Activated CD4-positive, alpha-beta T cell treated with anti-CD3 and anti-CD28 coated beads, Interleukin-2, Interleukin-6, amounts not matched to agents 100 ng/mL and 50 ng/mL, durations not matched to agents 16 hours and 8 hours (primary cell): ENCODE measurements around the gene MCOLN3.
"Not testable (repeated sequence)": the region's sequence is repeated elsewhere in the genome, so short reads cannot be mapped to it uniquely, and the experiment has no call there.

Source experiments
- DNase-seq: peaks from one replicate; pipeline ENCODE4 v3.0.0-alpha.2; 2020

The MCOLN3 gene

DNA sequence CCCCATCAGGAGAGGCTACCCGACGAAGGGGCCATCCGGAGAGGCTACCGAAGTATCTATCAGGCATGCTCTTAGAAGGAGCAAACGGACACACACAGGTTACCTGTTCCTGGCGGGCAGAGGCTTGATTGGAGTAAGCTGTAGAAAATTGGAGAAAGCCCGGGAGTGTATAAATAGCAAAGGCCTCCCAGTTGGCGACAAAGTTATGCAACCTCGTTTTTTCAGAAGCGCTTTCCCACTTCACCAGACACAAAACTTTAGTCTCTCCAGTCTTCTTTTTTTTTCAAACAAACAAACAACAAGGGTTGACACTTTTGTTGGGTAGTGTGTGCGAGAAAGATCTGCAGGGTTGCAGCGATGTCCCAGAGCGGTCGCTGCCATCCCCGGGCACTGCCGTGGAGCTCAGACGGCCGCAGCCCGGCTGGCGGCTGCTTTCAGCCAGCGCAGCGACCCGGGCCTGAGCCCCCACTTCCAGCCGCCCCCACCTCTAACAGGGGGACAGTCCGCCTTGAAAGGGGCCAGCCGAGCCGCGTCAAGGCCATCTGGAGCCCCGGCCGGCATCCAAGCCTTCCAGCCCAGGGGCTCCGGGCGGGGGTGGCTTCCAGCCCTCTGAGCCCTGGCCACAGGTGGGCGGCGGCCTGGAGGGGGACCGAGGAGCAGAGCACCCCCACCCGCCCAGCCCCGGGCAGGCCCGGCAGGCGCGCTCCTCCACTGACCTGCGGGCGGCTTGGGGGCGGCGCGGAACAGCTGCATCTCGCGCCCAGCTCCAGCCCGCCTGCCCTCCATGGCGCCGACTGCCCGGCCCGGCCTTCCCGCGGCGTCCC is 616 bp downstream of the MCOLN3 start:
- no peak for DNase-seq

DNA sequence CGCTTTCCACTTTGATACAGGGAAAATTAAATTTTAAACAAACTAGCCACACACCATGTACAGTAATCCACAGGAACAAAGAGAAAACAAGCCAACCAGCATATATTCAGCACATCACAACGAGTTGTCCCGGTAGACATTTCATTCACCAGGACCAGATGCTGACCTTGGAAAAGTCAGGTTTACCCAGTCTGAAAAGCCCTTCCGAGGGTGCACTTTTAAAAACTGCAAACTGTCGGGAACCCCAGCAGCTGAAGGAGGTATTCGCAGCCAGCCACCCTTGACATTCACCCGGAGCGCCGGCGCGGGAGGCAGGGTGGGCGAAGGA is 1.2 kb downstream of the MCOLN3 start:
- no peak for DNase-seq

DNA sequence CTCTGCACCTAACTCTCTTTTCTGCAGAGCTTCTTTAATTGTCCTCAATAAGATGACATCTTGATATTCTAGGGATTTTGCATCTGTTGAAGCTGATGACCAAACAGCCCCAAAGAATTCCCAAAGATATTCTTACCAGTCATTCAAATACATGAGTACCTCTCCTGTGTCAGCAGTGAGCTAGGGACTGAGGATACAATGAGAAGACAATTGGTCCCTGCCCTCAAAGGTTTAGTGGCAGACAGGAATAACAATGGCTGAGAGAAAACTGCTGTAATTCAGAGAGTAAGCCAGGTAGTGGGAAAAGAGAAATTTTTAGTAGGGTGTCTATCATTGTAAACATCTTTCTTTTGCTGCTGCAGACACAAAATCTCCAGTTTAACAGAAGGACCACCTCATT is 5.9 kb downstream of the MCOLN3 start:
- DNase-seq, result no peak

DNA sequence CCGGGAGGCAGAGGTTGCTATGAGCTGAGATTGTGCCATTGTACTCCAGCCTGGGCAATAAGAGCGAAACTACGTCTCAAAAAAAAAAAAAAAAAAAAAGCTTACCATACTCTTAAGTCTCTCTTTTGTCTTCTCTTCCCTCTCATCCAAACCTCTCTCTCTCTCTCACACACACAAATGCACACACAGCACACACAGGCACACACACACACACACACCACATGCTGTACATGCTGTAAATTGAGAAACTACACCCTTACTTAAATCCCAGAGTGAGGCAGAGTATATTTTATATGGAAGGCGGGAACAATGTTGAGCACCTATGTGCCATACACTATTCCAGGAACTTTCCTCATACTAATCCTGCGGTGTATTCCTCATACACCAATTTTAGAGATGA is 6.5 kb downstream of the MCOLN3 start:
- DNase-seq, result no peak

DNA sequence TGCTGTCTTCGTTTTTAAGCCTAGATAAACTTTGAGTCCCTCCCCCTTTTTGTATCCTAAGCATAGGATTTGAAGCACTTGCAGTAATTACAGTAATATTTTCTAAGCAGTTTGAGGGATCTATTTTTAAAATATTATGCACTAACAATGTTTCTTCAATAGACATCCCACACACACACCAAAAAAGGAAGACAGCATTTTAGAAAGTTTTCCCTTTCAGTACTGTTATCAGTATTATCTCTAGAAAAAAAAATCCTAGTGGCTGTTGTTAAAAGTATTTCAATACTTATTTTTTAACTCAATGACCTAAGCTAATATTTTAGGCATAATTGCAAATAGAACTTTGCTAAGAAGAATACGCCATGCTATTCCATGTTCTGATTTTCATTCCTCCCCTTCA is 15.1 kb downstream of the MCOLN3 start:
- DNase-seq, result no peak

DNA sequence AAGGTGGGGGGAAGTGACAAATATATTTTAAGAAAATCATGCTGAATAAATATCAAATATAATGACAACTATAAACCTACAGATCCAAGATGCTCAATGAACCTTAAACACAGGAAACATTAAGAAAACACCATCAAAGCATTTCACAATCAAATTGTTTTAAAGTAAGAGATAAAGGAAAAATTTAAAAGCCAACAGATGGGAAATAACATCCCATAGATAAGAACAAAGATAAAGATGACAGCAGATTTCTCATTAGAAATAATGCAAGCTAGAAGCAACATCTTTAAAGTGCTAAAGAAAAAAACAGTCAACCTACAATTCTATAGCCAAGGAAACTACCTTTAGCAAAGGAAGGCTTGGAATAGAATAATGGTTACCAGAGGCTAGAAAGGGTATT is 17.8 kb downstream of the MCOLN3 start:
- DNase-seq, result no peak

DNA sequence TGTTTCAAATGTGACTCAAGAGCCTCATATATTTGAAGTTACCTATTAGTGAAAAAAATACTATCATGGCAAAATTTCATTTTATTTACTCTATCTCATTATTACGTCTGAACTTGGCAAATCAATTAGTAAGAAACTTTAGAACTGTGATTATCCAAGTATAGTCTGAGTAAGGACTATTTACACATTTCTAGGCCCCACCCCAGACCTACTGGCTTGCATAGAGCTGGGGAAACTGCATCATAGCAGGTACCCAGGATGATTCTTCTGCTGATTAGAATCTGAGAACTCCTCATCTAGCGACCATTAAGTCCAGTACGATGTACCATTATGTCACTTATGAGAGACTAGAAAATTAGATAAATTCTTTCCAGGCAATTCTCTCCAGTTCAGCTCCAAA is 20.1 kb downstream of the MCOLN3 start:
- no peak for DNase-seq

DNA sequence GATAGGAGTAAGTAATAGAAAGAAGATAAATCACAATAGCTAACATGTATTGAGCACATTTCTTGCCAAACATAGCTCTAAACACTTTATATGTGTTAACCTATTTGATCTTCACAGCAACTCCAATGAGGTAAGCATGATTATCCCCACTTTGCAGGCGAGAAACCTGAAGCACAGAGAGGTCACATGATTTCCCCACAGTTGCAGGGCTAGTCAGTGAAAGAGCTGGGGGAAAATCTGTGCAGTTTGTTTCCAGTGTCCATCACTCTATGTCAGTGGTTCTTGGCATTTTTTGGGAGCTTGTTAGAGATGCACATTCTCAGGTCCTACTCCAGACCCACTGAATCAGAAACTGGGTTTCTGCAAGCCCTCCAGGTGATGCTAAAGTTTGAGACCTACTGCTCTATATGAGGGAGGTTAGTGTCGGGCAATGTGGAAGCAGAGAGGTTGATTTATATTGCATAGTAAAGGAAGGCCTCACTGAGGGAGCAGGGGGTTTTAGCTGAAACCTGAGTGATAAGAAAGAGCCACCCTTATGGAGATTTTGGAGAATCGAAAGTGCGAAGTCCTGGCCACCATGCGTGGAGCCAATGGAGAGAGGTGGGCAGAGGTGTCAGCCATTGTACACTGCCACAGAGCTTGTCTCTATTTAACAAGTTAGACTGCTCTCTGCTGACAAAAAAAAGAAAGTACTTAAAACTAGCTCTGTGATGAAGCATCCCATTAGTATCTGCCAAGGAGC is 20.9 kb downstream of the MCOLN3 start:
- peak; percentile 38 for DNase-seq

DNA sequence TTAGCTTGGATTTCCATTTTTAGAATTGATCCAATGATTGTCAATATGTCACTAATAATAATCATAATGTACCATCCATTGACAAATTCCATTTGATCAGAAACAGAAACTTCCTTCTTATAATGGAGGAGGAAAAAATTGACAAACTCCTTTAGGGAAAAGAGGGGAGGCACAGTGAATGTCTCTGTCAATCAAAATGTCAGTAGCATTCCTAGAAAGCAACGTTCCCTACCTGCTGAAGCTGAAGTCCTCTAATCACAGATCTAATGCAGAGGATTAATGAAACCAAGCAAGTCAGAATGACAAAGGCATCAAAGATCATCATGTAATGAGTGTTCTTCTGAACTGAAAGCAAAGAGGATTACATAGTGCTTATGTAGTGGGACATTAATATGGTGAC is 22.4 kb downstream of the MCOLN3 start:
- DNase-seq, result no peak

DNA sequence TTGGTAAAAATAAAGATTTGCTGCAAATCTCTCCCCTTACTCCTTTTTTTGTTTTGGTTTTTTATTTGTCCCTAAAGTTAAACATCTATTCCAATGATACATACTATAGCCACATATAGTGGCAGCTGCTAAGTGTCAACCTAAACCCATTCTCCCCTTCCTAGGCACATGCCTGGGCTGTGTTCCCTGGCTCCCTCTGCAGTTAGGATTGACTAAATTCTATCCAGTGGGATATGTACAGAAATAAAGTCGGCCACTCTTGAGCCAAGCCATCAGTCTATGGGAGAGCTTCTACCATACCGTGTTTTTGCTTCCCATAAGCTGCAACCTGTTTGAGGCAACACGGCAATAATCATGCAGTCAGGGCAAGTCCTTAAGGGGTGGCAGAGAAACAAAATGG is 23.6 kb downstream of the MCOLN3 start:
- DNase-seq, result no peak

DNA sequence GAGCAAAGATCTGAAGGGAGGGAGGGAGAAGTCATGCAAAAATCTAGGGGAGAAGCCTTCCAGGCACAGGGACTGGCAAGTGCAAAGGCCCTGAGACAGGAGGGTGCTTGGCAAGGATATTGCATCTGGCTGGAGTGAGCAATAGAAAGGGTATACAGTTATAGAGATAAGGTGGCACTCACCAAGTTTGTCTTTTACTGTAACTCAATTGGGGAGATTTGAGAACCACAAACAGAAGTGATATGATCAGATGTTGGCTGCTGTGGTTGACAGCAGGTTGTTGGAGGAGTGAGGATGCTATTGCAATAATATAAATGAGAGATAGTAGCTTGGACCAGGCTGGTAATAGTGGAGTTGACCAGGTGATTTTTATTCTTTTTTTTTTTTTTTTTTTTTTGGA is 25.6 kb downstream of the MCOLN3 start:
- DNase-seq, result peak; percentile 27

DNA sequence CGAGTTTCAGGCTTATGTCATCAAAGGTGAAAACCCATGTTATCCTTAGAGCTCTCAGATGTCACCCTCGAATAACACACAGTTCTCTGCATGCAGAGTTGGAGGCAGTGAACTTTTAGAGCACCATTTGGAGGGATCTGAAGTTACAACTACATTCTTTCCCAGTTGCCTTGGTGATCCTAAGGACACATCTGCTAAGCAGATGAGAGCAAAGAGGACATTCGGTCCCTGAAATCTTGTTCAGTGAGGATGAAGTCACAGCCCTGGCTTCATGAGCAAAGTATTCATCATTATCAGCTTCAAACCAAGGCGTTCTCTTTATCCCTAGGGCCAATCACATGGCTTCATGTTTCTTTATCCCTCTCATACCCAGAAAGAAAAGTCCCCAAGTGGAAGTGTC is 28.3 kb downstream of the MCOLN3 start:
- DNase-seq, result no peak

DNA sequence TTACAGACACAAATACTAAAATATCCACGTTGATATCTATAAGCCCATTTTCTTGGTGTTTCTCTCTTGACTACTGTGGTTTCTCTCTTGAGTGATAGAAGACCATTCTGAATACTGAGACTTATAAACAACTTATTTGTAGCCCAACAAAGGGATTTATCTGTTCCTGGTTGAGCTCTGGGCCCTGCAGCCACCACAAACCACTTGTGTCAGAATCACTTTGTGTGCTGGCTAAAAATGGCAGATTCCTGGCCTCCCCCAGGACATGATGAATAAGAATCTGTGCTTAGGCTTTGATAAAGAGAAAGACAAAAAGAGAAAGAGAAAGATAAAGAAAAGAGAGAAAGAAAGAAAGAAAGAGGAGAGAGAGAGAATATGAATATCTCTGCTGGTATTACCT is 32.5 kb downstream of the MCOLN3 start:
- DNase-seq, result no peak

DNA sequence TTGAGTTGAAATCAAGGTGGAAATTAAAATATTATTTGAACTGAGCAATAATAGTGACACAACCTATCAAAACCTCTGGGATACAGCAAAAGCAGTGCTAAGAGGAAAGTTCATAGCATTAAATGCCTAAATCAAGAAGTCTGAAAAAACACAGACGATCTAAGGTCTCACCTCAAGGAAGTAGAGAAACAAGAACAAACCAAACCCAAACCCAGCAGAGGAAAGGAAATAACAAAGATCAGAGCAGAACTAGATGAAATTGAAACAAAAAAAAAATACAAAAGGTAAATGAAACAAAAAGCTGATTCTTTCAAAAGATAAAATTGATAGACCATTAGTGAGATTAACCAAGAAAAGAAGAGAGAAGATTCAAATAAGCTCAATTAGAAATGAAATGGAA is 42.7 kb downstream of the MCOLN3 start:
- not testable (repeated sequence) for DNase-seq

DNA sequence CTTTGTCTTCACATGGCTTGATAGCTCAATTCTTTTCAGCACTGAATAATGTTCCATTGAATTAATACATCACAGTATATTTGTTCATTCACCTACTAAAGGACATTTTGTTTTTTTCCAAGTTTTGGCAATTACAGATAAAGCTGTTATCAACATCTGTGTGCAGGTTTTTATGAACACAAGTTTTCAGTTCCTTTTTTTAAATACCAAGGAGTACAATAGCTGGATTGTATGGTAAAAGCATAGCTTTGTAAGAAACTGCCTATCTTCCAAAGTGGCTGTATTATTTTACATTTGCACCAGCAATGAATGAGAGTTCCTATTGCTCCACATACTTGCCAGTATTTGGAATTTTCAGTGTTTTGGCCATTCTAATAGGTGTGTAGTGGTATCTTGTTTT is 46.6 kb downstream of the MCOLN3 start:
- DNase-seq, result no peak

DNA sequence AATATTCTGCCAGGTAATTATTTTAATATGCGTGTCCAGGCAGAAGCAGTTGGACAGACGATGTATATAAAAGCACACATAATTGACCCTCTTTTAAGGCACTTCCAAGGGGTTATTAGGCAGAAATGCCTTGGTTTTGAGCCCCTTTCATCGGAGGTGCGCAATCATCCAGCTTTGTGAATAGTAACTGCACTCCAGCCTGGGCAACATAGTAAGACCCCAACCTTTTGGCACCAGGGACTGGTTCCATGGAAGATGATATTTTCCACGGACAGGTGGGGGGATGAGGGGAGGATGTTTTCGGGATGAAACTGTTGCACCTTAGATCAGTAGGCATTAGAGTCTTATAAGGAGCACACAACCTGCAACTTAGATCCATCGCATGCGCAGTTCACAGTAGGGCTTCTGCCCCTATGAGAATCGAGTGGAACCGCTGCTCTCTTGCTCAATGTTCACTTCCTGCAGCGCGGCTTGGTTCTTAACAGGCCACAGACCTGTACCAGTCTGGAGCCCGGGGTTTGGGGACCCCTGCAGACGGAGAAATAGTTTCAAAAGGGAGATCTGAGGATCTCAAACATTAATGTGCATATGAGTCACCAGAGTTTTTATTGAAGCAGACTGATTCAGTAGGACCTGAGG is 49.5 kb downstream of the MCOLN3 start:
- DNase-seq, result peak; percentile 79

DNA sequence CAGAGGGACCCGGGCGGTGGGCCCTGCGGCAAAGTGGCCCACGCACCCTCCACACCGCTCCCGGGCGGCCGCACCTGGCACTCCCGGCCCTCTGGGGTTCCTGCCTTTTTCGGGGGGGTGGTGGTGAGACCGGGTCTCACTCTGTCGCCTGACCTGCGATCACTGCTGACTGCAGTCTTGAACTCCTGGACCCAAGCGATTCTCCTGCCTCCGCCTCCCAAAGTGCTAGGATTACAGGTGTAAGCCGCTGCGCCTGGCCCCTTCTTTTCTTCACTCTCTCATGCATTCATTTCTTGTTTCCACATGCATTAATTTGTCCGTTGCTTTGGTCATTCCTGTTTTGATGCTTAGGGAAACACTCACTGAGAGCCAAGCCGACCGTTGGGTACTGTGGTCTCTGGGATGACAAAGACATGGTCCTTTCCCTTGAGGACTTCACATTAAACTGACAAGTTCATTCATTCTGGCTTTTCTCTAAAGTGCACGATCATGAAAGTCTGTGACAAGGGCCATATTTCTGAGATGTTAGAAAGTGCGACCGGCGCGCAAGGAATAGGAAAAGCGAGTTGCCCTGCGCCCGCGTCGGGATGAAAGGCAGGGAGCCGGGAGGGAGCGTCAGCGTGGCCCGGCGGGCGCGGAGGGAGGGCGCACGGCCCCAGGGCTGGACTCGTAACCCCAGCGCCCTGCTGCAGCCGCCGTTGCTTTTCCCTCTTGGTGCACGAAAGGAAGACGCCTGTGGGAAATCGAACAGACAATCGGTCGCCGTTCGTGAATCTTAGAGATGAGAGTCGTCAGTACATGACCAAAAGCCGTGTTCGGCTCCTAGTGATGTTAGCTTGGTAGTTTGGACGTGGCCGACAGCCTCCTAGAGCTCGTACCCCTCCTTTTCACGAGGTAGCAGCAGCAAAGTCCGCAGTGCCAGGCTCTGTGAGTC is 50.4 kb downstream of the MCOLN3 start:
- DNase-seq, result peak; percentile 31

DNA sequence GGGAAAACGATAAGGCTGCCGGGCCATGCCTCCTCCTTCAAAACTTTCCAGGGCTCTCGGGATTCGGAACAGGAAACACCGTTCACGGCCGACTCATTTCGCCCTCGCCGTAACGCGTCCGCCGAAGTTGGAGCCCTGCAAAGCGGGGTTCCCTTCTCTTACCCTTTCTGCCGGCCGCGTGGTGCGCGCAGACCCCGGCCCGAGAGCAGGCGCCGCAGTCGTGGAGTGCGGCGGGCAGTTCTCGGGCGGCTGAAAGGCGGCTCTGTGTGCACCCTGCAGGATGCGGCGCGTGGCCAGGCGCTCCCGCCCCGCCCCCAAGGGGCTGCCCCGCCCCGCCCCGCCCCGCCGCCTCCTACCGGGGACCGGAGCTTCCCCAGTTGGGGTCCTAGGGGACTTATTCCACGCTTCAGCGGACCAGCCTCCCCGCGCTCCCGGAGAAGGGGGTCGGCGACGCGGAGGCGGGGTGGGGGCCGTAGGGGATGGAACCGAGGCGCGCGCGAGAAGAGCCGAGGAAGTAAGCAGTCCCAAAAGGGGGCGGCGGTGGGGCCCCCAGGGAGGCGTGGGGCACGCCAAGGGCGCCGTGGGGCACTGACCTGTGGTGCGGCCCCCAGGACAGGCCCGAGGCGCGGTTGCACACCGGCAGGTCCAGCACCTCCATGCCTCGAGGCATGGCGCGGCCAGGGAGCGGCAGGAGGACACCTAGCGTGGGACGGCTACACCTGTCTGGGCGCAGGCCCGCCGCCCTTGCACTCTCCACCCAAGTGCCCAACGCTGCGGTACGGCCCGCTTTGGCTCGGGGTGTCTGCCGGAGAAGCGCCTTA is 51.2 kb downstream of the MCOLN3 start, which contains the start of gene MCOLN2:
MCOLN2 (minus strand) TSS at position 268 of the 821 bp plus-strand sequence; CDS start at position 27, 241 bp downstream.
- peak; percentile 68 for DNase-seq

DNA sequence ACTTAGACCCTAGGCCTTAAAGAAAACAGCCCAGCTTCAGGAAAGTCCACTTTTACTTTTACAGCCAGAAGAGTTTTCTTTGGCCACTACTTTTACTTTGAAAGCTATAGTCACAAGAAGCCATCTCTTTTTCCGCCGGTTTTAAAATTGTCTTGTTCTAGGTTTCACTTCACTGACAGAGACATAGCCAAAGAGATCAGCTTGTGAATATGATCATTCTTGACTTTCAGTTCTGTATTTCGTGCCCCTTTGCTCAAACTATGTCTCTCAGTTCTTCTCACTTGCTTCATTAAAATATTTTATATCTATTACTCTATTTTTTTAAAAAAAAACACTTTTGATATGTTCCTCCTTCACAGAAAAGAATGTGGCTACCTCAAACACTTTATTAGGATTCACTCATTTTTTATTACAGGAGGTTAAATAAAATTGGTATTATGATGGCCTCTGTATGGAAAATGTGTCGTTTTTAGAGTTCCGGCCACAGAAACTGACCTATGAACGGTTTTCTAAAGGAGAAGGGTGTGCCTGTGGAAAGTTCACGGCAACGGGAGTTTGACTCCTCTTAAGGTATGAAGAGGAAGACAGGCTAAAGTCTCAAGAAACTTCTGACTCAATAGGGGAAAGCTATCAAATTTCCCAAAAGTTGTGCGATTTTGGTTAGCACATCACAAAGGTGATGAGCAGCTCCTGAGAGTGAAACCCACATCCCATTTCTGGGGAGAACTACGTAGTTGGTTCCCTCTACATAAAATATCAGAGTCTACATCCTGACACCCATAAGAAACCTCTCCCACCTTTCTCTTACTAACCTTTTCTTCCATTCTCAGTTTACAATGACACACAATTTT is 52.6 kb downstream of the MCOLN3 start:
- DNase-seq, result peak; percentile 72

DNA sequence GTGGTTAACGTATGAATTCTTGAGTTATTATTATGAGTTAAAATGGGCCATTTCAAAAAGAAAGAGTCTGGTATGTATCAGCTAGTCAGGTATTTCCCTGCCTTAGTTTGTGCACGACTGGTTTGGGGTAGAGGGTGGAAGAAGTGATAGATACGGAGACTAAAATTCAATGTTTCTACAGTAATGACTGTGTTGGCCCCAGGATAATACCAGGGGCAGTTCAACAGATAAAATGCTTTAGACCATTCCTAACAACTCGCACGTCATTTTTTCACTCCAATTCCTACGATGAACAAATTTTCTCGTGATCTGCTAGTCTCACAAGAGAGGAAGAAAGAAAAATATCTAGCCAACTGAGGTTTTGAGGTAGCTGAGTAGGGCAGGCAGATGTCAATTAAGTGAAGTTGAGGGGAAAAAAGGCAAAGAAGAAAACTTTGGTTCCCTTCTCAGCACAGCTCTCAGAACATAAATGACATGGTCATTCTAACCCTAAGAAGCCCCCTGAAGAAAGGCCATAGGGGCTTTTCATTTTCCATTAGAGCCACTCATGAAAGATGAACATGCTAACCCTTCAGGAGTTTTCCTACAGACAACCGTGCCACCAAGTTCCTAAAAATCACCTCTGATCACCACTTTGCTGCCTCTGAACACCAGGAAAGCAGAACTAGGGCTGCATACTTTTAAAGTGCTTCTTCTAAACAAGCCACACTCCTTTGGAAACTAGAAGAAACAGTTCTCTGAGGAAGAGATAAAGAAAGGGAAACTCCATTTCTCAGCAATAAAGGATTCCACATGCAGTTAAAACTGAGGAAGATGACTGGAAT is 57.0 kb downstream of the MCOLN3 start:
- peak; percentile 65 for DNase-seq
